HG03457 (cell line): ENCODE results near the gene CBFA2T3.

Source experiments
- ATAC-seq: cut with Tn5 transposase; IDR thresholded peaks from one replicate; pipeline ENCODE4 v1.9.1; 2021; ENCODE audit warnings: moderate number of reproducible peaks; ENCODE audit not compliant: unreplicated experiment

CBFA2T3 gene

GRCh38 chr16:88999457-89000206 lies 22.6 kb upstream of the CBFA2T3 start:
- ATAC-seq: no peak

- ATAC-seq: no peak
Observed at GRCh38 chr16:88995746-88996535, 18.9 kb upstream of the CBFA2T3 start.

DNA sequence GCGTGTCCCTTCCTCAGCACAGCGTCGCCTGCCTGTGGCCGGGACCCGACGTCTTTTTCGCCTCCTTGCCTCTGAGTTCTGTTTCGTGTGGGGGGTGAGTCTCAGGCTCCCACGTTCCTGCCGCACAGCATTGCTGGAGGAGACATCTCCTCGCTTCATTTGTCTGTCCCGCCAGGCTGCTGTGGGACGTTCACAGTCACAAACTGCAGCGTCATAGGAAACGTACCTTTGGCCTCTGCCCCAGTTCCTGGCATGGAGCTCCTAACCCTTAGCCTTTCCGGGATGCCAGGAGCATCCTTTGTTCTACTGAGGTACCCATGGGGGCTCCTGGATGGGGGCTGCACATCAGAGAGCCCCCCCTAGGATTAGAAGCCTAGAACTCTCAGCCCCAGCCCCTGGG lies 18.2 kb upstream of the CBFA2T3 start:
- ATAC-seq: no peak

DNA sequence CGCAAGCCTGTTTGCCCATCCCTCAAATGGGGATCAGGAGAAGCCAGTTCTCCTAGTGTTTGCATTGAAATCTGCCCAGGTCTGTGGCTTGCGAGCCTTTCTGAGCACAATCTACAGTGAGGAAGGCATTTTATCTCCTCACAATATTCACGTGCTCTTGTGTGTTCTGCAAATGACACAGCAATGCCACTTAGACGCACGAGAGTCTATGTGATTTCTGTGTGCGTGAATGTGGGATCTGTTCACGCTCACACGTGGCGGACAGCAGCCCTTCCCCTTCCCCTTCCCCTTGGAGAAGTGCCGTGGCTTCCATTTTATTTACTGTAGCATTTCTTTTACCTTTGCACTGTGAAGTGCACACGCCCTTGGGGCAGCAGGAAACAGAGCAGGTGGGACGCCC lies 17.7 kb upstream of the CBFA2T3 start:
- no peak for ATAC-seq

GRCh38 chr16:88993946-88994600 lies 17.1 kb upstream of the CBFA2T3 start:
- no peak for ATAC-seq

GRCh38 chr16:88993166-88993761 lies 16.3 kb upstream of the CBFA2T3 start:
- no peak for ATAC-seq

DNA sequence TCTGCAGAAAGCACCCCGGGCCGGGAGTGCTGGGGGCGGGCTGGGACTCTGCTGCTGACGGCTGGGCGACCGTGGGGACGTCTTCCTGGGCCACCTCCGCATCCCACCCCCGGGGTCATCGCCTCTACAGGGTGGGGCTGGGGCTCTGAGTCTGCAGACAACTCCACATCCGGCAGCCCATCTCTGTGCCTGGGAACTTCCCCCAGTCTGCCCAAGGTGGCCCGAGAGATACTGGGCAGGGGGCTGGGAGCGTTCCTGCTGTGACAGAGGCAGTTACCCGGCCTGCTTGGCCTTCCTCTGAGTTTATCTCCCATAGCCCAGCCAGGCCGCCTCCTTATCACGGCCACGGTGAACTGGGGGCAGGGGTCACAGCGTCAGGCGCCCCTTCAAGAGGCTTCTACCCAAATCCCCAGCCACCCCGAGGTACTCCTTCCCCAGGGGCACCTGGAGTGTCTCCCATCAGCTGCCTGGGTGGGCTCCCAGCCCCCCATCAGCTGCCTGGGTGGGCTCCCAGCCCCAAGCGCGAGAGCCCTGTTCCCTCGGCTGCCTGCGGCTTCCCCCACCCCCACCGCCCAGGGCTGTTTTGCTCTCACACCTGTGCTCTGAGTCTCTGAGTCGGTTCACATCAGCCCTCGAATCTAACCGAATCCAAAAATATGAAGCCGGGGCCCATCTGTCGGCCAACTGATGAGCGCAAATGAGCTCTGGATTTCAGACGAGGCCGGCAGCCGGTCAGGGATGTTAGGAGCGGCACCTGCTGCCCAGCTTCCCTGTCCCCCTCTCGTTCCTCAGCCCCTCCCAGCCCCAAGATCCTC lies 15.6 kb upstream of the CBFA2T3 start:
- ATAC-seq: no peak

DNA sequence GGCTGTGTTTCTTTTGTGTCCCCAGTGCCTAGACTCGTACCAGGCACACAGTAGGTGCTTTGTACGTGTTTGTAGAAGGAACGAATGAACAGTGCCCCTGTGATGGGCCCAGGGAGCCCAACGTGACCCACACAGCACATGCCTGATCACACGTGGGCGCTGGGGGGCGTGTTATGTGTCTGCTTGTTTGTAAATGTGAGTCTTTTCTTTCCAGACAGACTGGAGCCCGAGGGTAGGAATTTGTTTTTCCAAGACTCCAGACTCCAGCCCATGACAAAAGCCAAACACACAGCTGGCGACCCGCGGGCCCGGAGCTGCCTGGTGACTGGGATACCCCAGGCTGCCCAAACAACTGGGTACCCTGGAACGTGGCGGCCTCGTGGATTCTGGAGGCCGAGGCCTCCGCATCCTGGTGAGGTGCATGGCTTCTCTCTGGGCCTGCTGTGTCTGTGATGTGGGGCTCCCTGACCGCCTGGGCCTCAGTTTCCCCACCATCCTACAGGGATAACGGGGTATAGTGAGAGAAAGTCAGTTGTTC lies 14.9 kb upstream of the CBFA2T3 start:
- no peak for ATAC-seq

- no peak for ATAC-seq
Observed at GRCh38 chr16:88989852-88990547, 13.0 kb upstream of the CBFA2T3 start.

DNA sequence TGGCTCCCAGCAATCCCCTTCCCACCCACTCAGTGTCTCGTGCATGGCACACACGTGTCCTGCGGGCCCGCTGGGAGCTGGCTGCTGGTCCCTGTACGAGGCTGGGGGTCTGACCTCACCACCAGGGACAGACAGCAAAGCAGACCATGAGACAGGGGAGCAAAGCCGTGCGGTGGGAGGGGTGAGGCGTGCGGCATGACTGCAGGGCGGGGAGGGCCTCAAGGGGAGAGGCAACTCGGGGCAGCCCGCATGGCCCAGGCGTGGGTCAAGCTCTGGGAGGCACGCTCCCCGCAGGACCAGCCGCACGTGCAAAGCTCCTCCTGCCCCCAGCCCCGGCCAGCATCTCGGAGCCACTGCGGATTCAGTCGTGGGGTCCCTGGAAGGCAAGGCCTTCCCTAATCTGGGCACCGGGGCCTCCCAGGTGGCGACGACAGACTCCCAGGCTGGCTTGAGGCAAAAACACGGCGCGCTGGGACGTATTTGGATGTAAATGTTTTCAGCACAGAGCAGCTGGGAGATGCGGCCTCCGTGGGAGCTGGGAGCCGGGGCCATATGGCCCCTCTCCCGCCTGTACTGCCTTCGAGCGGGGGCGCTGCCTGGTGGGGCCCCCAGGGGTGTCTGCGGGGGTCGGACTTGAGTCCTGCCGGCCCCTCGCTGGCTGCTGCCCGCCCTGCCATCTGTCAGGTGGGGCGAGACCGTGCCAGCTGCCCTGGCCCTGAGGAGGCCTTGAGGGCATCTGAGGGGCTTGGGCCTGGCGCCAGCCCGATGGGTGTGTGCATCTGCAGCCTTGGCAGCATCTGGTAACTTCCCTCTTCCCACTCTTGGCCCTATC lies 12.2 kb upstream of the CBFA2T3 start:
- ATAC-seq: no peak

DNA sequence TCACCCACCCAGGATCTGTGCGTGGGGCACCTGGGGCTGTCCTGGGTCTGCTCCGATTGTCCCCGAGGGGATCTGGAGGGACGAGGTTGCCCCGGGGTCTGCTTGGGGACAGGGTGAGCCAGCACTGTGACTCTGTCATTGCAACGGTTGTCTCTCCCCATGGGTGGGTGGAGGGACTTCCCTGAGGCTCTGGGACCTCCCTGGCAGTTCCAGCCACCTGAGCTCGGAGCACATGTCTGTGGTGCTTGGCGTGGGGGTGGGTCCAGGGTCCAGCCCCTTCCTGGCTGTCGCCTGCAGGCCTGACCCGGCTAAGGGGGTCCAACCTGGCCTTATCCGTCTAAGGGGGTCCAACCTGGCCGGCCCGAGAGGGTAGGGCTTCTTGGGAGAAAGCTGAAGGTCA lies 8.5 kb upstream of the CBFA2T3 start:
- no peak for ATAC-seq

GRCh38 chr16:88983771-88984687 lies 7.0 kb upstream of the CBFA2T3 start:
- ATAC-seq: no peak

DNA sequence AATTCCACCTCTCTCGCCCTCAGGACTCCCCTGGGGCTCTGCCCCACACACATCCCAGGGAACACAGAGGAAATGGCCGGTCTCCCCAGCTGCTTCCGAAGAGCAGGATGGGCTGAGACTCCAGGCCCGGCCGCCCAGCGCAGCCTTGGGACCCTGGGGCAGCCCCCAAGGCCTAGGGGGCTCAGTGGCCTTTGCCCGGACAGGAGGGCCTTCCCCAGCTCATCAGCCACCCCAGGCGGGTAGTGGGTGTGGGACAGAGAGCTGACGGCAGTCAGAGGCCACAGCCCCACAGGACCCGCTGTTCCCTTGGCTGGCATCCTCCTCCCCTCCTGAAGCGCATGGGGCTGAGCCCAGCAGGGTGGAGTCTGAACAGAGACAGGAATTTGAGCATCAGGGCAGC lies 6.2 kb upstream of the CBFA2T3 start:
- no peak for ATAC-seq

DNA sequence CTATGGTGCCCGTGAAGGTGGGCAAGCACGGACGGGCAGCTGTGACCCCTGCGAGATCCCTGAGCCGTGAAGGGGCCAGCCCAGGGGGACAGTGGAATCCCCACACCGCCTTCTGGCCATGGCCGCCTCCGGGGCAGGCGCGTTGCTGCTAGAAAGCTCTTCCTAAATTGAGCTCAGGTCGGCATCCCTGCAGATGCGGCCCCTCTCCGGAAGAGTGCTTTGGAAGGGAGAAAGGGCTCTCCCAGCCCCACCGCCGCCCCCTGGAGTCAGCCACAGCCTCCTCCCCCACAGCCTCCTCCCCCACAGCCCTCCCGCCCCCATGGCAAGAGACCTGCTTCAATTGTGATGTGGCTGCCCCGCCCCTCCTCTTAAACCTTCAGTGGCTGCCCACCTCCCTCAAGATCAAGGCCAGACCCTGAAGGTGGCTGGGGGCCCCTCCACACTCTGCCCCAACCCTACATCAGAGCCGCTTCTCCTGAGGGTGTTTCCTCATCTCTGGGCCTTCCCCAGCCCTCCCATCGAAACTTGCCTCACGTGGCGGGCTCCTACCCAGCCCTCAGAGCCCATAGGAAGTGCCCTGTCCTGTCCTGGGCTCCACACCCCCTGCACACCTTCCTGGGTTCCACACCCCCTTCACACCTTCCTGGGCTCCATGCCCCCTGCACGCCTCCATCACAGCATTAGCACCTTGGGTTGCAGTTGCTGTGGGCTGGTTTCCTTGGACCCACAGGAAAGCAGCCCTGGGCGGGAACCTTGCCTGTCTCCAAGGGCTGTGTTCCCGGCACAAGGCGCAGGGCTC lies 5.5 kb upstream of the CBFA2T3 start:
- no peak for ATAC-seq

- ATAC-seq: no peak
Observed at GRCh38 chr16:88979353-88980015, 2.5 kb upstream of the CBFA2T3 start.

DNA sequence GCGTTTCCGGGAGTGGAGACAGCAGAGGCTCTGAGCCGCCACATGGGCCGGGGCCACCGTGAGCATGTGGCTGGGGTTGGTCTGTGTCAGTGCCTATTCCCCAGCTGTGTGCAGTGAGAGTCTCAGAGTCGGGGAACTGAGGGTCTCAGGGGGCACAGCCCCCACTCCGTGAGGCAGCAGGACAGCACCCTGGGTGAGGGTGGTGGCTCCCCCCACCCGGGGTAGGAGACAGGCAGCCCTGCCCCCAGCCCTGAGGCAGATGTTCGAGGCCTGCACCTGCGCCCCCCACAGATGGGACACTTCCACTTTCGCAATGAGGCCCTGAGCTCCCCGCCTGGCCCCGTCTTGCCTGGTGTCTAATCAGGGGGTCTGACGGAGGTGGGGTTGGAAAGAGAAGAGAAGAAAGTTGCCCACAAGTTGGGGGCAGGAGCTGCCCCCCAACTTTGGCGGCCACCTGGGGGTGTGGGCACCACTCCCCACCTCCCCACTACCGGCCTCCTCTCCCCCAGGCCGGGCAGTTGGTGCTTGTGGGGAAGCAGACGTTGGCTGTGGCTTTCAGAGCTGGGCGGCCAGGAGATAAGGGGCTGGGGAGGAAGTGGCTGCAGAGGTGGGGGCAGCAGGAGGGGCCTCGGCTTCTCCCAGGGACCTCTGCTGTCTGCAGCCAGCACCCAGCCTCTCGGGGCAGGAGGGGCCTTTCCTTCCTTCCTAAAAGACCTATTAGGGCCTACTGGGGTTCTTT lies 1.8 kb upstream of the CBFA2T3 start:
- ATAC-seq: no peak
